PFSK-1 (cell line): ENCODE data around the gene RASGRP2.

Source experiments
- POLR2AphosphoS5 ChIP-seq: IDR thresholded peaks from 2 replicates; pipeline ENCODE4 v1.6.1; 2012; ENCODE audit warnings: low read depth, mild to moderate bottlenecking, control low read depth, low read length, moderate library complexity
- TAF1 ChIP-seq: IDR thresholded peaks from 2 replicates; pipeline ENCODE4 v1.6.1; 2012; ENCODE audit warnings: low read length, control low read depth, borderline replicate concordance; ENCODE audit not compliant: insufficient read depth
- TF ChIP-seq, protein P1 (sequence below), 2 experiments: IDR thresholded peaks; 2 replicates each; pipeline versions ENCODE4 v1.6.1 to v1.8.0; 2011 to 2012; ENCODE audit warnings: low read depth in 2 of 2, low read length in 2 of 2, control low read depth in 1 of 2, inconsistent platforms in 1 of 2, mild to moderate bottlenecking in 1 of 2, moderate library complexity in 1 of 2; ENCODE audit not compliant: insufficient read depth in 1 of 2

DNA sequence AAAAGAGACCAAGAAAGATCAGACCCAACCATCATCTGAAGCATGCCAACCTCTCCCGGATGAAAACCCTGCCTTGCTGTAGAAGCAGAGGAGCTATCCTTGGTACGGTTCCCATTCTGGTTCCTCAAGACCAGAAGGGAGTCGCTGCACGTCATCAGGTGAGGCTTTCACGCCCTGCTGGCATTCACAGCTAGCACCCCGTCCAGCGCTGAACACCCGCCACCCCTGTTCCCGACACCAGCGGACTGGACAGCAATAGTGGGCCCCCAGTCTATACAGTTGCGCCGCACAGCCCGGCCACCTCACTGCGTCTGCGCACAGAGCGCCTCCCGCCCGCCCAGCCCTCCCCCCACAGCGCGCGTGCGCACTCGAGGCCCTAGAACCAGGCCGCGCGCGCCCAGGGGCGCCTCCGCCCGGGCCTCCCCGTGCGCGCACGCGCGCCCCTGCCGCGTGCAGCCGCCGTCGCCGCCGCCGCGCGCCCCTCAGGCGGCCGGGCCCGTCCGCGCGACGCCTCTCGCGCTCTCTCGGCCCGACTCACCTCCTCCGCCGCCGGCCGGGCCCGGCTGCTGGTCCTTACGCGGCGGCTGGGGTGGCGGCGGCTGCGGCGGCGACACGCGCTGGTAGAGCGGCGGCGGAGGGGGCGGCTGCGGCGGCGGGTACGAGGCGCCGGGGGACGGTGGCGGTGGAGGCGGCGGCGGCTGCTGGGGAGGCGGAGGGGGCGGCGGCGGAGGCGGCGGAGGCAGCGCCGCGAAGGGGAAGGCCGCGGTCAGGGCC, 33.7 kb upstream of the RASGRP2 start:
- TF ChIP-seq POLR2AphosphoS5 (no peak), TAF1 (no peak)
- TF ChIP-seq, protein P1, sequence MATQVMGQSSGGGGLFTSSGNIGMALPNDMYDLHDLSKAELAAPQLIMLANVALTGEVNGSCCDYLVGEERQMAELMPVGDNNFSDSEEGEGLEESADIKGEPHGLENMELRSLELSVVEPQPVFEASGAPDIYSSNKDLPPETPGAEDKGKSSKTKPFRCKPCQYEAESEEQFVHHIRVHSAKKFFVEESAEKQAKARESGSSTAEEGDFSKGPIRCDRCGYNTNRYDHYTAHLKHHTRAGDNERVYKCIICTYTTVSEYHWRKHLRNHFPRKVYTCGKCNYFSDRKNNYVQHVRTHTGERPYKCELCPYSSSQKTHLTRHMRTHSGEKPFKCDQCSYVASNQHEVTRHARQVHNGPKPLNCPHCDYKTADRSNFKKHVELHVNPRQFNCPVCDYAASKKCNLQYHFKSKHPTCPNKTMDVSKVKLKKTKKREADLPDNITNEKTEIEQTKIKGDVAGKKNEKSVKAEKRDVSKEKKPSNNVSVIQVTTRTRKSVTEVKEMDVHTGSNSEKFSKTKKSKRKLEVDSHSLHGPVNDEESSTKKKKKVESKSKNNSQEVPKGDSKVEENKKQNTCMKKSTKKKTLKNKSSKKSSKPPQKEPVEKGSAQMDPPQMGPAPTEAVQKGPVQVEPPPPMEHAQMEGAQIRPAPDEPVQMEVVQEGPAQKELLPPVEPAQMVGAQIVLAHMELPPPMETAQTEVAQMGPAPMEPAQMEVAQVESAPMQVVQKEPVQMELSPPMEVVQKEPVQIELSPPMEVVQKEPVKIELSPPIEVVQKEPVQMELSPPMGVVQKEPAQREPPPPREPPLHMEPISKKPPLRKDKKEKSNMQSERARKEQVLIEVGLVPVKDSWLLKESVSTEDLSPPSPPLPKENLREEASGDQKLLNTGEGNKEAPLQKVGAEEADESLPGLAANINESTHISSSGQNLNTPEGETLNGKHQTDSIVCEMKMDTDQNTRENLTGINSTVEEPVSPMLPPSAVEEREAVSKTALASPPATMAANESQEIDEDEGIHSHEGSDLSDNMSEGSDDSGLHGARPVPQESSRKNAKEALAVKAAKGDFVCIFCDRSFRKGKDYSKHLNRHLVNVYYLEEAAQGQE (IDR thresholded peaks at IDR 0.05; ENCODE audit: insufficient read depth in 1 of 2, low read depth in 2 of 2, low read length in 2 of 2): peak; percentile 67 to 88
